HG02610 (cell line): ENCODE results near the gene CHIC2.
"Not testable (repeated sequence)": the region's sequence is repeated elsewhere in the genome, so short reads cannot be mapped to it uniquely, and the experiment has no call there.

Experiments used
- ATAC-seq: cut with Tn5 transposase; IDR thresholded peaks from one replicate; pipeline ENCODE4 v1.9.1; 2021; ENCODE audit warnings: mild to moderate bottlenecking, moderate library complexity; ENCODE audit not compliant: unreplicated experiment

The CHIC2 gene

DNA sequence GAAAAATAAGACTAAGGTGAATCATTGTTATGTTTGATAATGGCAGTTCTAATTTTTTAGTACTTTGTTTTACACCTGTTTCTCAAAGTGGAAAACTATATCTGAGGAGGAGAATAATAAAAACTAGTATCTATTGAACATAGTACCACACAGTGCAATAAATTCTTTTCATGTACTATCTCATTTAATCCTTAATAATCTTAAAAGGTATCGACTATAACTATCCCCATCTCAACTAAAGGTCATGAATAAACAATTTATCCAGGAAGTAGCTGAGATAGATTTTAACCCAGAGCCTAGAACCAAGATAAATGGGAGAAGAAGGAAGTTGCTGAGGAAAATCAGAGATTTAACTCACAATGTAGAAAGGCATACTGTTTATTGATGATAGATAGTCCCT, 2.5 kb downstream of the CHIC2 start:
- ATAC-seq: no peak

GRCh38 chr4:54061067-54061466, 3.3 kb downstream of the CHIC2 start:
- no peak for ATAC-seq

- no peak for ATAC-seq
Observed at GRCh38 chr4:54060116-54060515, 4.3 kb downstream of the CHIC2 start.

- no peak for ATAC-seq
Observed at GRCh38 chr4:54058171-54058570, 6.2 kb downstream of the CHIC2 start.

GRCh38 chr4:54056360-54056759, 8.0 kb downstream of the CHIC2 start:
- ATAC-seq: peak; percentile 54

DNA sequence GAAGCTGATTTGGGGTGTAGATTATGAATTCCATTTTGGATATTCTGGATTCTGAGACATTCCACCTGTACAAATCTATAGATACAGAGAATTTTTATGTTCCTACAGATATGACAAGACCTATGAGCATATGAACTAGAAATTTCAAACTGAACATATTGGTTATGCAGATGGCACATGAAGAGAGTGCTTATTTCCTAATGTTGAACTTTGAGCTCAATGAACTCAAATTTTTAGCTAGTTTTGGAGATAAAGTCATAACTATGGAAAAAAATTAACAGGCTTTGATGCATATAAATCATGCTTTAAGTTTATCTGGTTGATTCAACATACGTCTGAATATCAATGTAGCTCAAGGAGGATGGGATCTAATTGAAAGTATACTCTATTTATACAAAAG, 8.9 kb downstream of the CHIC2 start:
- no peak for ATAC-seq

DNA sequence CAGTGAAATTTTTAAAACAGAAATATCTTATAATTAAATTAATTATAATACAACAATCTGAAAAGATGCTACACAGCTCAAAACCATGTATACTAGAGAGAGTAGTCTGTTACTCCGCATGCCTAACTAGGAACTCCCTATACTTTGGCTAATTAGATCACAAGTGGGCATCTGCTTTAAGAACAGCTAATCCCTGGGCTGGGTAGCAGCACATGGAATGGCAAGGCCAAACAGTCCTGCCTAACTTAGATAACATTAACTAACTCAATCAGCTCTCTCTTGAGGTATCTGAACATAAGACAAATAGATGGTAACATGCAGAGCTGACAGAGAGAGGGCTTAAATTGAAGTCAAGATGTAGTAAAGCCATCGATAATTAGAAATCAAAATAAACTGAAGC, 9.9 kb downstream of the CHIC2 start:
- no peak for ATAC-seq

GRCh38 chr4:54053322-54053721, 11.1 kb downstream of the CHIC2 start:
- ATAC-seq: not testable (repeated sequence)

DNA sequence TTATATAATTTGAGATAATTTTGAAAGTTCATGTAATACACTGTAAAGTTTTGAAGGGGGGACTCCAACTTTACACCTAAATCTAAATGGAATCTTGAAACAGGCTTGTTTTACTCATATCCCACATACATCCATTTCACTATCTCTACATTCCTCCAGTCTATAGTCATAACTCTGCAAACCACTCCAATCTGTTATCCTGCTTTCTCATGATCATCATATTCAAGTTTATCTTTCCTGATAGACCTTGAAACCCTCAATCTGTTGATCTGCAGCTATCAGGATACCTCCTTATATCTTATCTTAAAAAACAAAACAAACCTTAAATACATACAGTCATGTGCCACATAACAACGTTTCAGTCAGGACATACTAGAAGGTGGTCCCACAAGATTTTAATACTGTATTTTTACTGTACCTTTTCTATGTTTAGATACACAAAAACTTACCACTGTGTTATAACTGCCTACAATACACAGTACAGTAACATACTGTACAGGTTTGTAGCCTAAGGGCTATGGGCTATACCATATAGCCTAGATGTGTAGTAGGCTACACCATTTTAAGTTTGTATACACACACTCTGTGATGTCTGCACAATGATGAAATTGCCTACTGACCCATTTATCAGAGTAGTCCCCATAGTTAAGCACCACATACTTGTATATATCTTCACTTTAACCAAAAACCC, 14.0 kb downstream of the CHIC2 start:
- ATAC-seq: no peak

- ATAC-seq: not testable (repeated sequence)
Observed at GRCh38 chr4:54043630-54044029, 20.8 kb downstream of the CHIC2 start.

- ATAC-seq: no peak
Observed at GRCh38 chr4:54041933-54042332, 22.5 kb downstream of the CHIC2 start.

DNA sequence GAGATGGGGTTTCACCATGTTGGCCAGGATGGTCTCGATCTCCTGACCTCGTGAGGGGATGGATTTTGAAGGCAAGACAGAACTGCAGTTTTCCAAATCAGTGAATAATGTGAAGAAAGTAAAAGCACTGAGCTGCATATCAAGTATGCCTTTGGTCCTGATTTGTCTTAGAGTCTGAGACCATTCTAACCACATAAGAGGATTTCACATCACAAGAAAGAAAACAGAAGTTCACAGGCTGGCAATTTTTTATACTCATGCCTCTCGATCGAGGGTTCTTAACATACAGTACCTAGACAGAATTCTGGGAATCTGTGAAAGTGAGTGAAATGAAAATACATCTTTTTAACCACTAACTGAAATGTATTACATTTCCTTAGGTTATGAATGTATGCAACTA, 23.3 kb downstream of the CHIC2 start:
- no peak for ATAC-seq

DNA sequence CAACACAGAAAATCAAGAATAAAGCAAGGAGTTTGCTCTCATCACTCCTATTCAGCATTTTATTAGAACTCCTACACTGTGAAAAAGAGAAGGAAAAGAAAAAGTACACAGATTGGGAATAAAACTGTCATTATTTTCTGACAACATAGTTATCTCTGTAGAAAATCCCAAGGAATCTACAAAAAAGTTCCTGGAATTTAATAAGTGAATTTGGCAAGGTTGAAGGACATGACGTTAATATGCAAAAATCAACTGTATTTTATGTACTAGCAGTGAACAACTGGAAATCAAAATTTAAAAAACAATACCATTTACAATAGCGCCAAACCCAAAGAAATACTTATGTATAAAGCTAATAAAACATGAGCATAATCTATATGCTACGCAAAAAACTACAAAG, 26.3 kb downstream of the CHIC2 start:
- no peak for ATAC-seq

DNA sequence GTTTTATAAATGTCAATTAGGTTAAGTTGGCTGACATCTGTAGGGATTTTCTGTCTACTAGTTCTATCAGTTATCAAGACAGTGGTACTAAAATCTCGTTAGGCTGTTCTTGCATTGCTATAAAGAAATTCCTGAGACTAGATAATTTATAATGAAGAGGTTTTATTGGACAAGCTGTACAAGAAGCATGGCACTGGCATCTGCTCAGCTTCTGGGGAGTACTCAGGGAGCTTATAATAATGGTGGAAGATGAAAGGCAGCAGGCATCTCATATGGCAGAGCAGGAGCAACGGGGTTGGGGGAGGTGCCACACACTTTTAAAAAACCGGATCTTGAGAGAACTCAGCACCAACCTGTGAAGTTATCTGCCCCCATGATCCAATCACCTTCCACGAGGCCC, 28.2 kb downstream of the CHIC2 start:
- no peak for ATAC-seq

- ATAC-seq: no peak
Observed at GRCh38 chr4:54032558-54033135, 31.8 kb downstream of the CHIC2 start.

DNA sequence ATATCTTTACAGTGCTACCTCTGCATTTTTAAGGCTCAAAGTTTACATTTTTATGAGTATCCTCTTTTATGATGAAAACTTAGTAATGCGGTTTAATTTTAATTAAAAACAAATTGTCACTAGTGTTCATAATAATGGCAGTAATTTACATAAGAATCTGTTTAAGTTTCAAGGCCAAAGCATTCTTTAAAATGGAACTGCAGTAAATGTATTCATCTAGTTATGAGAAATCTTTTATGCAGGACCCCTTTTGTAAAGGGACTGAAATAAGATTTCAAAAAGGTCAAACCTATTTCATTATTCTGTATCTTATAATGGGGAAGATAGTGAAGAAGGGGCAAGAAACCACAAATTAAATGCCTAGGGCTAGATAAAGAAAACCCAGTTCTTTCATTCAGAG, 37.1 kb downstream of the CHIC2 start:
- no peak for ATAC-seq

DNA sequence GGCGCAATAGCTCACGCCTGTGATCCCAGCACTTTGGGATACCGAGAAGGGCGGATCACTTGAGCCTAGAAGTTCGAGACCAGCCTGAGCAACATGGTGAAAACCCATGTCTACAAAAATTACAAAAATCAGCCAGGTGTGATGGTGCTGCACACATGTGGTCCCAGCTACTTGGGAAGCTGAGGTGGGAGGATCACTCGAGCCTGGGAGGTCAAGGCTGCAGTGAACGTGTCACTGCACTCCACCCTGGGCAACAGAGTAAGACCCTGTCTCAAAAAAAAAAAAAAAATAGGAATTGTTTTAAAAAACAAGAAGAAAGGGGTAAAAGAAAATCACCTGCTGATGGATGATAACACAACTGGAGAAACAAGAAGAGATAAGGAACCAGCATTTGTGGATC, 38.8 kb downstream of the CHIC2 start:
- ATAC-seq: no peak

DNA sequence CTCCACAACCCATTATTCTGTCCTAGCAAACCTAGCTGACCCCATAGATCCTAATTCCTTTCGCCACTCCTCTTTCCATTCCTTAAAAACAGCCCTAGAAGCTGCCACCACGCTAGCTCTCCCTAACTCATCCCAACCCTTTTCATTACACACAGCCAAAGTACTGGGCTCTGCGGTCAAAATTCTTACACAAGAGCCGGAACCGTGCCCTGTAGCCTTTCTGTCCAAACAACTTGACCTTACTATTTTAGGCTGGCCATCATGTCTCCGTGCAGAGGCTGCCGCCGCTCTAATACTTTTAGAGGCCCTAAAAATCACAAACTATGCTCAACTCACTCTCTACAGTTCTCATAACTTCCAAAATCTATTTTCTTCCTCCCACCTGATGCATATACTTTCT, 41.4 kb downstream of the CHIC2 start:
- not testable (repeated sequence) for ATAC-seq

- no peak for ATAC-seq
Observed at GRCh38 chr4:54017974-54018373, 46.4 kb downstream of the CHIC2 start.

DNA sequence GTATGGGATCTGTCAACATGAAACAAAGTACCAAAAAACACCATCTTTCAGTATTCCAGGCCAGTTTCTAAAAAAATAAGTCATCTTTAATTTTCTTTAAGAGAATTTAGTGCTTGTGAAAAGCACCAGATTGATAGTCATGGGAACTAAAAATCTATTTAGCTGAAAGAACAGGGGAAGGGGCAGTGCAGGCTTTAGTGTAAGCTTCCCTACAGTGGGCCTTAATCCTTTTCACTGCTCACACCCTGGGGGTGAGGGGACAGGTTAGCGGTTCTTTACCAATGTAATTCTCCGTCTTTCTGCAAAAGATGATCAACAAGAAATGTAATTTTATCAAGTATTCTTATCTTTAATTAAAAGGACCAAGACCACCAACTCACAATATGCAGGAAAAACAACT, 47.1 kb downstream of the CHIC2 start:
- ATAC-seq: no peak

- ATAC-seq: no peak
Observed at GRCh38 chr4:54016504-54016903, 47.9 kb downstream of the CHIC2 start.

- no peak for ATAC-seq
Observed at GRCh38 chr4:54015423-54016030, 48.9 kb downstream of the CHIC2 start.
